ENCODE data around the gene RCBTB2. TPM values are rescaled to one million over a fixed set of nuclear protein-coding genes. Genes with fewer than 3 reads are reported as not detected.

The RCBTB2 gene
- total RNA-seq, 4 donors from 2014 or later = 7.0 to 10.6 (median 8.5) TPM

DNA sequence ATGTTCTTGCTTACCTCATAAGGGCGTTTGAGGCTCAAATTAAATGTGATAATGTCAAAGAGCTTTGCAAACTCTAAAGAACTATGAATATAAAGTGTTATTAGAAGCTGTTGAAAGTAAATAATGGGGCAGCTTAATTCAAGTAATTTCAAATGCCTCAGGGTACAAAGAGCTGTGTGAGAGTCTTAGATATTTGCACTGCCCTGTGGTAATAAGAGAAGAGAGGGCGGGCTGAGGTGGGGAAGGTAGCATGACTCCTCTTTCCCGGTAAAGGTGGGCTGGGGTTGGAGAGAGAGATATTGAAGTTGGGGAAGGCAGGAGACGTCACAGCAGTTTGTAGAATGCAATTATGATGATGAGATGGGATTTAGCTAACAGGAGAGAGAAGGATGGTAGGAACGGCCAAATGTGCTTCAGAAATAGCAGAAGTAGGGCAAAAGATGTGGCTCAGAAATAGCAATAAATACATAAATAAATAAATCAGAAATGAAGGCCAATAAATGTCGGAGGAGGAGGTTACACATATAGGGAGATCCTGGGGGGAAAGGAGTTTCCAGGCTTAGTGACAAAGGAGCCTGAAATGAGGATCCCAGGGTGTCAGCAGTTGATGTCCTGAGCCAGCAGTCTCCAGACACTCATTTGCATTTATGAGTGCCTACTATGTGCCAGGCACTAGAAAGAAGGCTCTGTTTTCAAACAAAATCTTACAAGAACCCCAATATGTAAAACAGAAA lies 35.7 kb upstream of the RCBTB2 start:
- H3K4me3 ChIP-seq = no peak overlapping the region
- no peaks in the 10 kb centered on the region for H3K27me3 ChIP-seq
- no peaks in the 10 kb centered on the region for H3K9me3 ChIP-seq
- TF ChIP-seq CTCF (IDR thresholded peaks at IDR 0.05) (no peak), POLR2A (IDR thresholded peaks at IDR 0.05) (no peak), EP300 (IDR thresholded peaks at IDR 0.05) (no peak)
- no peaks in the 10 kb centered on the region for H3K36me3 ChIP-seq
- 54 to 57% methylated on average over 6 of the region's 6 CpGs for WGBS, 2 donors
- peak overlapping the region; percentile 20 to 85 (median 67) for H3K27ac ChIP-seq
- H3K4me1 ChIP-seq = peaks cover 0 to 64% (median 19%) of the 10 kb centered on the region in 4 donors
- DNase-seq (ENCODE audit: low spot score in 2 of 2) = no peak

GRCh38 chr13:48567515-48568369 lies 34.9 kb upstream of the RCBTB2 start:
- Histone ChIP-seq H3K27ac (peak overlapping the region; percentile 20 to 85 (median 67)), H3K4me1 (peaks cover 0 to 63% (median 19%) of the 10 kb centered on the region in 4 donors), H3K4me3 (no peak overlapping the region), H3K36me3 (no peaks in the 10 kb centered on the region), H3K27me3 (no peaks in the 10 kb centered on the region), H3K9me3 (no peaks in the 10 kb centered on the region)
- TF ChIP-seq CTCF (IDR thresholded peaks at IDR 0.05) (no peak), EP300 (IDR thresholded peaks at IDR 0.05) (peak in 1 of 2 donors; percentile 76), POLR2A (IDR thresholded peaks at IDR 0.05) (no peak)
- WGBS, 2 donors = 26 to 28% methylated on average over 6 of the region's 6 CpGs
- DNase-seq (ENCODE audit: low spot score in 2 of 2) = no peak

DNA sequence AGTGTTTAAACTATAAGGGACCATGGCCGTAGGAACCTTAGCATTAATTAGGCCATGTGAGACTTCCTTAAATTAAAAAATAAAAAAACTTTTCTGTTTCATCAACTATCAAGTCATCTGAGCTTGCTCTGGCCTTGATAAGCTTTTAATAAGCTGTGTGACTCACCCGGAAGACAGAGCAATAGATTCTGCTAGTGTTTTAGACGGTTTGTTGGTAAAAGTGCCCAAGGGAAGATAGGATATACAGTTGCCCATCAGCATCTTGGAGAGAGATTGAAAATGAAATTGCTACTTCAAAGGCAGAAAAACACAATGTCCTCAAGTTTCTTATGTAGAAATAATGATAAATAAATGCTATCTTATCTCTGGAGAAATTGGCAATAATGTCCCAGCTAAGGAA lies 31.2 kb upstream of the RCBTB2 start:
- Histone ChIP-seq H3K4me3 (no peak overlapping the region), H3K36me3 (no peaks in the 10 kb centered on the region), H3K4me1 (peaks cover 0 to 26% (median 14%) of the 10 kb centered on the region in 4 donors), H3K9me3 (no peaks in the 10 kb centered on the region), H3K27ac (peak overlapping the region in 1 of 4 donors; percentile 24), H3K27me3 (no peaks in the 10 kb centered on the region)
- WGBS, 2 donors = 47 to 51% methylated on average over 3 of the region's 3 CpGs
- TF ChIP-seq POLR2A (IDR thresholded peaks at IDR 0.05) = no peak
- TF ChIP-seq CTCF (IDR thresholded peaks at IDR 0.05) = no peak
- no peak for TF ChIP-seq EP300 (IDR thresholded peaks at IDR 0.05)
- DNase-seq (ENCODE audit: low spot score in 2 of 2) = no peak

DNA sequence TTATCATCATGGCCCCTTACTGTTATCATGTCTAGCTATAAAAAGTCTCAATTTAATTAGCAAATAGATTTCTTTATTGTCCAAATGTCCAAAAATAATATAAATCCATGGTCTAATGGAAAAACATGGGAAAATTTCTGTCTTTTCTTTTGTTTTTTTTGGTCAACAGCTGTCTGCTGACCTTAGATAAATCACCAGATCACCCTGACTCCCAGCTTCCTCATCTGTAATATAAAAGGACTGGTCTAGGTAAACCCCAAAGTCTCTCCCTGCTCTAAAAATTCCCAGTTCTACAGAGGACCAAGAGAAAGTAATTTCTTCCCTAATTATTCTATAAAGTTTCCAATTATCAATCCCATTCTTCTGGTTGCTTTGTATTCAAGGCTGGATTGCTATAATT lies 30.7 kb upstream of the RCBTB2 start:
- Histone ChIP-seq H3K27ac (peak overlapping the region in 1 of 4 donors; percentile 24), H3K4me1 (peaks cover 0 to 22% (median 14%) of the 10 kb centered on the region in 4 donors), H3K36me3 (no peaks in the 10 kb centered on the region), H3K4me3 (no peak overlapping the region), H3K9me3 (no peaks in the 10 kb centered on the region), H3K27me3 (no peaks in the 10 kb centered on the region)
- TF ChIP-seq CTCF (IDR thresholded peaks at IDR 0.05) = no peak
- TF ChIP-seq POLR2A (IDR thresholded peaks at IDR 0.05) = no peak
- no peak for TF ChIP-seq EP300 (IDR thresholded peaks at IDR 0.05)
- no peak for DNase-seq (ENCODE audit: low spot score in 2 of 2)
